NCI-H82 treated with DMSO at 0.1 percent for 48 hours (cell line): ENCODE results near the gene NDST1.
A peak's percentile ranks its signal among the peaks of the same experiment; 100 is the strongest.

Experiments used
- DNase-seq: peaks from one replicate; lab custom pipeline; 2025; ENCODE audit not compliant: unreplicated experiment; lab: John Stamatoyannopoulos, UW

Gene NDST1

DNA sequence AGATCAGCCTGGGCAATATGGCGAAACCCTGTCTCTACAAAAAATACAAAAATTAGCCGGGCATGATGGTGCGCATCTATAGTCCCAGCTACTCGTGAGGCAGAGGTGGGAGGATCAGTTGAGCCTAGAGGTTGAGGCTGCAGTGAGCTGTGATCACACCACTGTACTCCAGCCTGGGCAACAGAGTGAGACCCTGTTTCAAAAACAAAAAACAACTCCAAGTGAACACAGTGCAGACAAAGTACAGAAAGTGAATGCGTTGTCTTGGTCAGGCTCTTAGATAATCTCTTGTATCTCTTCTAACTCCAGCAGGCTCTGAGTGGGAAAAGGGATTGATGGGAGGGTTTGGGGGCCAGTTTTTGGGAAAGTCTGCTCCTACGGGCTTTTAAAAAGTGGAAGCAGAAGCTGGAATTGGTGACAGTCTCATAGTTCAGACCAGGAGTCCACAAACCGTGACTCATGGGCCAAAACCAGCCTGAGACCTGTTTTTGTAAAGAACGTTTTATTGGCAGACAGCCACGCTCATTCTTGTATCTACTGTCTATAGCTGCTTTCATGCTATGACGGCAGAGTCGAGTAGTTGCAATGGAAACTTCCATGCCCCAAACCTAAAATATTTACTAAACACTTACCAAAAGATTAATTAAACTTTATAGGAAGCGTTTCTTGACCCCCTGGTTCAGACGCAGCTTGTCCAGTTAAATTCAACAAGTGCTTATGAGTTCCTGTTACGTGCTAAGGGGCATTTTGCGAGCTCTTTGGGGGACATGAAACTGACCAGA, 32.9 kb downstream of the NDST1 start:
- DNase-seq, result no peak

DNA sequence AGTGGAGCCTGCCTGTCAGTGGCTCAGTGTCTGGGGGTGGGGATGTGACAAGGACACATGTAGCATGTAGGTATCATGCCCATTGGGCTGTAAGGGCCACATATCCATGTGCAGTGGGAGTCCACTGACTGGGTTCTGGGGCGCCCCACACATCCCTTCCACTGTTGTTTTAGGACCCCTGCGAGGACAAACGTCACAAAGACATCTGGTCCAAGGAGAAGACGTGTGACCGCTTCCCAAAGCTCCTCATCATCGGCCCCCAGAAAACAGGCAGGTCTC, 33.4 kb downstream of the NDST1 start:
- no peak for DNase-seq

GRCh38 chr5:150541895-150542294, 34.0 kb downstream of the NDST1 start:
- no peak for DNase-seq

DNA sequence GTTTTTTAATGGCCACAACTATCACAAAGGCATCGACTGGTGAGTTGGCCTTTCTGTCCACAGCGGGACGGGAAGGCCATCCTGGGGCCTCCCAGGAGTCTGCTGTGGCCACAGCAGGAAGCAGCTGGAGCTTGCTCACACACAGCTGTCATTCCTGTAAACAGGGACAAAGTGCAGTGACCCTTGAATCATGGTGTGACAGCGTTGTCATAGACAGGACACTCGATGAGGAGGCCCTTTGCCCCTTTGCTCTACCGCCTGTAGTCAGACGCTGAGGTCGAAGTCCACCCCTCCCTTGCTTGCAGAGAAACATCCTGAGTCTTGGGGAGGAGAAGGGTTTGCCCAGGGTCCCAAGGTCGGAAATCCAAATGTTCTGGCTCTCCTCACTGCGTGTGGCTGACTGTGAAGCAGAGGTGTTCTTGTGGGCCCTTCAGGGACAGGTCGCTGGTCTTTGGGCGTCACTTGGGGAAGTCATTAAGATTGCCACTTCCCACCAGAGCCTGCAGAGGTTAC, 35.1 kb downstream of the NDST1 start:
- DNase-seq, result no peak

GRCh38 chr5:150544611-150545219, 36.8 kb downstream of the NDST1 start:
- DNase-seq, result peak; percentile 66

- no peak for DNase-seq
These were observed 37.3 kb downstream of the NDST1 start for GRCh38 chr5:150545246-150545645.

DNA sequence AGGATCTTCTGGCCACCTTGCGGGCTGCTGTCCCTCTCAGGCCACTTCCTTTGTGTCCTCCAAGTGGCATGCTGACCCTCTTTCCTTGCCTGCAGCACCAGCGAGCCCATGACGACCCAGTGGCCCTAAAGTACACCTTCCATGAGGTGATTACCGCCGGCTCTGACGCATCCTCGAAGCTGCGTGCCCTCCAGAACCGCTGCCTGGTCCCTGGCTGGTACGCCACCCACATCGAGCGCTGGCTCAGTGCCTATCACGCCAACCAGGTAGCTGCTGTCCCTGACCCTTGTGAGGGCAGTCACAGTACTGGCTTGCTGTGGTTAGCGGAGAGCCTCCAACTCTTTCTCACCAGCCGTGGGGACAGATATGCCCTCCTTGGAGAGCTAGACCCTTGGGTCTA, 40.2 kb downstream of the NDST1 start:
- no peak for DNase-seq

DNA sequence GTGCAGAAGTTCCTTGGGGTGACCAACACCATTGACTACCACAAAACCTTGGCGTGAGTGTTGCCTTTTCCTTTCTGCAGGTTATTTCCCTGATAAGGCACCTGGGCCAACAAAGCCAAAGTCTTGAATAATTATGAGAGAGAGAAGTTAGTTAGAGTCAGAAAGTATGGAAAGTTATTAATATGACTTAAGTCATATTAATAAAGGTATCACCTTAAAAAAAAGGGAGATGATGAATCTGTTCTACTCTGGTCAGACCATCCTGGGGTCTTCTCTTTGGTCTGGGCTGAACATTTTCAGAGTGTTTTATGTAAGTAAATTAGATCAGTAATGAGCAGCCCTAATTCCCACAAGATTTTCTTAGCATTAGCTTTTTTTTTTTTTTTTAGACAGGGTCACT, 41.8 kb downstream of the NDST1 start:
- no peak for DNase-seq

DNA sequence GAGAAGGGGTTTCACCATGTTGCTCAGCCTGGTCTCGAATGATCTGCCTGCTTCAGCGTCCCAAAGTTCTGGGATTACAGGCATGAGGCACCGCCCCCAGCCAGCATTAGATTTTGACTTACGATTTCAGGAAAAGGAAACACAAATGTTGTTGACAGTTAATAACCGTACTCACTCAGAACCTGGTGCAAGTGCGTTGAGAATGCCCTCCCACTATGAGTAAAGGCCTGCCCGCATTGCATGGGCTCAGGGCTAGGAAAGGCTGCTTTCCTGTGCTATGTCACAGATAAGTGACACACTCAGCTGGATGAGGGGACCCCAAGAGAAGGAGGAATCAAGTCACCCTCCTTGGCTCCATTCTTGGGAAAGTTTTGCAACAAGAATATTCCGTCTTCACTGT, 42.4 kb downstream of the NDST1 start:
- no peak for DNase-seq

DNA sequence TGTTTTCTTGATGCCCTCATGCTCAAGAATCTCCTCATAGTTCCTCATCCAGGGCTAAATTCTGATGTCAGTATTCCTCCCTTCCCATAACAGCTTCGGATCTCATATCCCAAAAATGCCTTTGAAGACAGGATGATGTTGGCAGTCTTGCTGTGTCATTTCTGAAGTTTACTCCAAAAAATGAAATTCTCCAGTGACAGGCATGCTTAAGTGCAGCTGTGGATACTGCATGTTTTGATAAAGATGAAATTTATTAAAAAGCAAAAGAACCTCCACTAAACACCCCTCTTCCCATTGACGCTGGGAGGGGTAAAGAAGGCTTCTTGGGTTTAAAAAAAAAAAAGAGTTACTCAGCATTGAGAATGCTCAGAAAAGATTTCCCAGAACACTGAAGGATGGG, 43.1 kb downstream of the NDST1 start:
- no peak for DNase-seq

- no peak for DNase-seq
These were observed 45.5 kb downstream of the NDST1 start for GRCh38 chr5:150553402-150553801.

GRCh38 chr5:150553911-150554310, 46.0 kb downstream of the NDST1 start:
- no peak for DNase-seq

- DNase-seq, result no peak
These were observed 46.9 kb downstream of the NDST1 start for GRCh38 chr5:150554857-150555256.

DNA sequence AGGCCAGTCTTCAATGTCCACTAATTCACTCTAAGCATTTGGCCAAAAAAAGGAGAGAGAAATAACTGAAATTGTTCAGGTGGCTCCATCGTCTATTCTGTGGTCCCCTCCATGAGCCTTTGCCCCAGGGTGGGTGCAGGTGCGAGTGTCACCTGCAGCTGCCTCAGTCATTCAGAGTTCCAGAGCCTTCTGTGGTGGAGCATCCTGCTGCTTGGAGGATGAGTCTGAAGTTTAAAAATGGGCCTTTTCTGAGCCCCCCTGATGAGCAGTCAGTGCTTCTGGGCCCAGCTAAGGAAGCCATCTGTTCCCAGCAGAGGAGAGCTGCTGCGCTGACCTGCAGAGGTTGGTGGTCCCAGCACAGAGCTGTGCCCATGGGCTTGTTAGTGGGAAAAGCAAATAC, 48.2 kb downstream of the NDST1 start:
- no peak for DNase-seq

DNA sequence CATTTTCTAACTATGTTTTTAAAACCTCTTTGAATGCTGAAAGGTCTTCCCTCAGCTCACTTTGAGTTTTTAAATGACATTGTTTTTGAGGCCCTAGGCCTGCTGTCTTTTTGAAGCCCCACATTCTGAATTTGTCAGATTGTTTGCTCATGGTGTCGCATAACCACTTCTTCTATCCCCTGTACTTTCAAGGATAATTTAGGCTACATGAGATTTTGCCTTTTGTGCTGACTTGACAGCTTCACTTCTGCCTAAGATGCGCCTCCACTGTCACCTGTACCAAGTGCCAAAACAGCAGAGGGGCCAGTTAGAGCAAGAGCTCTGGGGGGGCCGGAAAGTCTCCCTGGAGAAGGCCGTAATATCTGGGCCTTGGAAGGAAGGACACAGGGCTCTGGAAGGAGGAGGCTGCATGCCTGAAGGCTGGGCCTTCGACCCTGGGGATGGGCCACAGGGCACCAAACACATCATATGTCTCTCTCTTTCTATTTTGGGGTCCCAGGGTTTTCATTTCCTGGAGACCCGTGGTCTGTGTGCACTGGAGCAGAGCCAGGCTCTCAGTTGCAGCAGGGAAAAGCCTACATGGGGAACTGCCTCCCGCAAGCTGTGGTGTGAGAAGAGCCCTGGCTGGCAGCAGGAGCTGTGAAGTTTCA, 49.1 kb downstream of the NDST1 start:
- no peak for DNase-seq

GRCh38 chr5:150557509-150557872, 49.6 kb downstream of the NDST1 start:
- no peak for DNase-seq

- DNase-seq, result no peak
These were observed 50.2 kb downstream of the NDST1 start for GRCh38 chr5:150558088-150558621.

DNA sequence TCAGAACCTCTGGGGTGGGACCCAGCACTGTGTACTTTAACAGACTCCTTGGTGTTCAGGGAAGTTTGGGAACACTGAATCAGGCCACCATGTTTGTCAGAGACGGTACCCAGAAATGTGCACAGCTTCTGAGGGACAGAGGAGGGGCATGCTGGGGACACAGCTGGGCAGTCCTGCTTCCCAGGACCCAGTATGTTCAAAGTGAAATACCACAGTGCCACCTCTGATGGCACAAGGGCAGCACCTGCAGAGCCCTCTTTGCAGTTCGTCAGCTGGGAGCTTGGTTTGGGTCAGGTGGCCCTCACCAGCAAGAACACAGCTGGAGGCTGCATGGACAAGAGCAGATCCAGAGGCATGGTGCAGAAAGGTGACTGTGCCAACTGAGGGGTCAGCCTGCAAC, 51.2 kb downstream of the NDST1 start:
- no peak for DNase-seq

DNA sequence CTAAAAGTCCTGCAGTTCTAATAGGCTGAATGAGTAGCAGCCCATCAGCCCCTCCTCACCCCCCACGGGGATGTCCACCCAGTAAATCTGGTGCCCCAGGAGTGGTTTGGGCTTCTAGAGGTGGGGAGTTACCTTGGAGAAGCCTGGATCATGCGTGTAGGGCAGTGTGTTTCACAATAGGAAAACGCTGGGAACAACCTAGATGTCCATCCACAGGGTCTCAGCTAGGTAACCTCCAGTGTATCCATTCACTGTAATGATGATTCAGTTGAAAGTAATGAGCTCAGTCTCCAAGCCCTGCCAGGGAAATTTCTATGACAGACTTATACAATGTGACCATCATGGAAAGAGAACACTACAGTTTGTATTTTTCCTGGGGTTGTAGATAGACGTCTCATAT, 51.8 kb downstream of the NDST1 start:
- no peak for DNase-seq

DNA sequence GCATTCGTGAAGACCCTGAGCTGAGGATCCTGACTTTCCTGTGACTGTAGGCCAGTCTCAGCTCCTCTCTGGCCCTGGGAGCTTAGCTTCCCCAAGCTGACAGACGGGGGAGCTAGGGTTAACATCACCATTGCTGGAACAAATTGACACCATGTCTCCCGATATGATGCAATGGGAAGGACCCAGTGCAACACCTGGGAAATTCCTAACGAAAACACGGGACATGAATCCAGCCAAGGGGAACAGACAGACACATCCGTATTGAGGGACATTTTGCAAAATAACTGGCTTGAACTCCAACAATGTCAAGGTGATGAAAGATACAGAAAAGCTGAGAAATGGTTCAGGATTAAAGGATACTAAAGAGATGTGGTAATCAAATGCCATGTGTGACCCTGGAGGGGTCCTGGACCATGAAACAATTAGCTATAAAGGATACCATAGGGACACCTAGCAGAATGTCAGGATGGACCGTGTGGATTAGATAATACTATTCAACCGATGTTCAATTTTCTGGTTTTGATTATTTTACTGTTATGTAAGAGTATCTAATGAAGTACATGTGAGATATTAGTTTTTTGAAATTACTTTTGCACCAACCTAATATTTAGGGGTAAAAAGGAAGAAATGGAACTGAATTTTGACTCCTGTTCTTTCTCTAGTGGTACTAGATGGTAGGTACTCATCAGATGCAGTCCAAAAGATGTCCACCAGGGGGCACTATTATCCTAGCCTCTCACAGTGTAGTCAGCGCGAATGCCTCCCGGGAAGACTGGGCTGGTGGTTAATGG, 52.7 kb downstream of the NDST1 start:
- peak; percentile 47 for DNase-seq

GRCh38 chr5:150561192-150561512, 53.2 kb downstream of the NDST1 start:
- DNase-seq, result no peak
